Lower lobe of right lung (tissue), 2 donors: ENCODE results near the gene PARP12. TPM values are rescaled to one million over a fixed set of nuclear protein-coding genes. Genes with fewer than 3 reads are reported as not detected.

Source experiments
- ATAC-seq, 2 donors: fragments of 200-7000 bp; cut with Tn5 transposase; one replicate each; pipeline ENCODE4 v1.9.1; 2020 to 2022; ENCODE audit warnings: mild to moderate bottlenecking in 2 of 2, moderate library complexity in 2 of 2
- DNase-seq: peaks from one replicate; pipeline ENCODE4 v3.0.0-alpha.2; 2020
- H3K27ac ChIP-seq: fragments of 200-600 bp; one replicate; pipeline ENCODE4 v1.8.0; 2022
- H3K27me3 ChIP-seq: fragments of 200-600 bp; one replicate; pipeline ENCODE4 v1.8.0; 2022; ENCODE audit warnings: low read depth
- H3K36me3 ChIP-seq: fragments of 200-600 bp; one replicate; pipeline ENCODE4 v1.8.0; 2022; ENCODE audit warnings: mild to moderate bottlenecking
- H3K4me1 ChIP-seq: fragments of 200-600 bp; one replicate; pipeline ENCODE4 v1.8.0; 2022
- H3K4me3 ChIP-seq: fragments of 200-600 bp; one replicate; pipeline ENCODE4 v1.8.0; 2022; ENCODE audit warnings: mild to moderate bottlenecking
- H3K9me3 ChIP-seq: fragments of 200-600 bp; one replicate; pipeline ENCODE4 v1.8.0; 2022
- intact Hi-C: fragments of 100-400 bp; cut with DNase I; formaldehyde crosslinking; loops from one replicate; pipeline ENCODE4 v1.11.0; 2022
- total RNA-seq: library from RNA; stranded (reverse); fragmentation: NEBNext Ultra II Directional; extraction: Animal tissue kit (Norgen Biotek cat#: 25700); gene quantifications from one replicate; pipeline ENCODE4 v1.2.1, GENCODE V29; 2021
- TF ChIP-seq, protein P1 (sequence below): fragments of 200-600 bp; IDR thresholded peaks from one replicate; pipeline ENCODE4 v1.8.0; 2022; ENCODE audit warnings: antibody characterized with exemption, mild to moderate bottlenecking
- donor health status: DM: no; HTN: yes; CAD: no; lungs with severe emphysema.

The PARP12 gene
- total RNA-seq, 1 donor from 2014 or later, result 122 TPM

DNA sequence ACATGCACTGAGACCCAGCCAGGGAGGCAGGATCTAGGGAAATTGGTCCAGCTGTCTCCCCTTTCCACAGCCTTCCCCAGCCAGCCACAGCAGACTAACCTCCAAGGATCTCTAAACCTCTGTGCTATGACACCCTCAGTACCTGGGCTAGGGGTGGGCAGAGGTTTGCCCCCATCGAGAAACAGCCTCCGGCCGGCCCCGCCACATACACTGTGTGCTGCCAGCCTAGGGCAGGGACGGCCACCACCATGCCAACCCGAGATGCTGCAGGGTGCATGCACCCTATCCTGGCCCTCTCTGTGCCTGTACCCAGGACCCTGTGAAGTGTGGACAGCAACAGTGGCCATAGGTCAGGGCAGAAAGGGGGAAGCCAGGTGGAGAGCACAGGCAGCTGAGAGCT lies 58.1 kb downstream of the PARP12 start:
- H3K4me1 ChIP-seq, result no peaks in the 10 kb centered on the region
- intact Hi-C loops, result loop anchor here (10.0 kb wide), 3 partner anchors 230 to 390 kb away; partner anchors contain the start of gene HIPK2
- no peak overlapping the region for H3K27ac ChIP-seq
- no peaks in the 10 kb centered on the region for H3K36me3 ChIP-seq
- ATAC-seq (no peak), DNase-seq (no peak)
- no peaks in the 10 kb centered on the region for H3K9me3 ChIP-seq
- H3K4me3 ChIP-seq, result no peak overlapping the region
- TF ChIP-seq, protein P1, sequence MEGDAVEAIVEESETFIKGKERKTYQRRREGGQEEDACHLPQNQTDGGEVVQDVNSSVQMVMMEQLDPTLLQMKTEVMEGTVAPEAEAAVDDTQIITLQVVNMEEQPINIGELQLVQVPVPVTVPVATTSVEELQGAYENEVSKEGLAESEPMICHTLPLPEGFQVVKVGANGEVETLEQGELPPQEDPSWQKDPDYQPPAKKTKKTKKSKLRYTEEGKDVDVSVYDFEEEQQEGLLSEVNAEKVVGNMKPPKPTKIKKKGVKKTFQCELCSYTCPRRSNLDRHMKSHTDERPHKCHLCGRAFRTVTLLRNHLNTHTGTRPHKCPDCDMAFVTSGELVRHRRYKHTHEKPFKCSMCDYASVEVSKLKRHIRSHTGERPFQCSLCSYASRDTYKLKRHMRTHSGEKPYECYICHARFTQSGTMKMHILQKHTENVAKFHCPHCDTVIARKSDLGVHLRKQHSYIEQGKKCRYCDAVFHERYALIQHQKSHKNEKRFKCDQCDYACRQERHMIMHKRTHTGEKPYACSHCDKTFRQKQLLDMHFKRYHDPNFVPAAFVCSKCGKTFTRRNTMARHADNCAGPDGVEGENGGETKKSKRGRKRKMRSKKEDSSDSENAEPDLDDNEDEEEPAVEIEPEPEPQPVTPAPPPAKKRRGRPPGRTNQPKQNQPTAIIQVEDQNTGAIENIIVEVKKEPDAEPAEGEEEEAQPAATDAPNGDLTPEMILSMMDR, result no peak
- H3K27me3 ChIP-seq, result no peaks in the 10 kb centered on the region

DNA sequence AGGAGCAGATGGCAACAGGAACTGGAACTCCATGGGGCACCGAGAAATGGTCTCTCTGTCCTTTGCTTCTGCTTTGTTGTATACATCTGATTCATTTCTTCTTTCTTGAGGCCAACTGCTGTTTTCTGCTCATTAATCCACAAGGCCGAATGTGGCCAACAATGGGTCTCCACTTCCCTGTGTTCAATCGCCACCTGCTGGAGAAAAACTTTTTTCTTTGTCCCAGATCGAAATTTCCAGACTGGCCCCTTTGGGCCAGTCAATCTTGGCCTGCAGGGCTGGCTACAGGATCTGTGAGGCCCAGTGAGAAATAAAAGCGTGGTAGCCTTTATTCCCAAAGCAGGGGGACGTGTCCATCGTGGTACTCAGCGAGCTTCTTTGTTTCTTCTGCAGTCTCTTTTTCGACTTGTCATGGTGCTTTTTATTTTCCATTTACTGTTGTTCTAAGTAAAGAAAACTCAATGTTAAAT lies 58.8 kb downstream of the PARP12 start:
- Histone ChIP-seq H3K4me1 (no peaks in the 10 kb centered on the region), H3K27me3 (no peaks in the 10 kb centered on the region), H3K9me3 (no peaks in the 10 kb centered on the region), H3K36me3 (no peaks in the 10 kb centered on the region), H3K4me3 (no peak overlapping the region), H3K27ac (no peak overlapping the region)
- DNase-seq, result no peak
- TF ChIP-seq, protein P1, result peak; percentile 51
- intact Hi-C loops, result loop anchor here (10.0 kb wide), 3 partner anchors 229 to 389 kb away; partner anchors contain the start of gene HIPK2
- ATAC-seq, result no peak

DNA sequence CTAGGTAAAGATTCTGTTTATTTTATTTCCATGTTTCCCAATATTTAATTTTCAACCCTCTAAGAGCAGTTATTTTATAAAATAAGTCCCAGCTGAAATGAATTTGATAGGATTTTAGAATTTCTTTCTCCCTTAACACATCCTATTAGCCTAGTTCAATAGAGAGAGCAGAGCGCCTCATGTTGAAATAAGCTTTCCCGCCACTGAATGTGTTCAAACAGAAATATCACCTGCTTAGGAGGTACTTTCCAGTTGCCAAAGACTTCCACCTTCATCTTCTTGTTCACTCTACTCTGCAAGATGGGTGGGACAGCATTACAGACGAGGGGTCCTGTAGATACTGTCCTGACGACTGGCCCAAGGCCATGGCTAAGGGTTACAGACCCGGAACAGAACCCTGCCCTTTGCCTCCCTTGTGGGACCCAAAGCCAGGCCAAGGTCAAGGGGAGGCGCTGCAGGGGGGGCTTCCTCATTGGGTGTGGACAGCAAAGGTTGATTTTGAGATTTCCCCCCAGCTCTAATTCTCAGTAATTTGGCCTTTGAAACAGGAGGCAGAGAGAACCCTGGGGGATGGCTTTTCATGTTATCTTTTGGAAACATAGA lies 62.0 kb downstream of the PARP12 start:
- DNase-seq (no peak), ATAC-seq (no peak)
- TF ChIP-seq, protein P1, result no peak
- H3K27ac ChIP-seq, result no peak overlapping the region
- no peaks in the 10 kb centered on the region for H3K4me1 ChIP-seq
- H3K9me3 ChIP-seq, result no peaks in the 10 kb centered on the region
- no peaks in the 10 kb centered on the region for H3K36me3 ChIP-seq
- intact Hi-C loops, result loop anchor here (10.0 kb wide), 3 partner anchors 226 to 386 kb away; partner anchors contain the start of gene HIPK2
- no peaks in the 10 kb centered on the region for H3K27me3 ChIP-seq
- no peak overlapping the region for H3K4me3 ChIP-seq

DNA sequence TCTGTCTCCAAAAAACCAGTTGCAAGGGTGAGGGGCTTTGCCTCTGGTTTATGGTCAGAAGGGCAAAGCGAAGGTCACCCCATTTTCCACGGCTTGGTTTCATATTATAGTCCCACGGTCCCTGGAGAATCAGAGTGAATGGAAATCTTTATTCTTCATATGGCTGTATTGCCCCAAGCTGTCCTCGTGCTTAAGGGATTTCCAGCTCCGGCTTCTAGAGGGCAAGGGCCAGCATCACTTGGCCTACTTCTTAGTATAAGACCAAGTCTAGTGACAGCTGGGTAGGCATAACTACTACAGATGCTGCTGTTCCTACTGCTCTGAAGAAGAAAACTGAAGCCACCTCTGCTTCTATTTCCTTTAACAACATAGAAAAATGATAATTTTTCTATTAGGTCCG lies 63.2 kb downstream of the PARP12 start:
- Histone ChIP-seq H3K4me3 (no peak overlapping the region), H3K36me3 (no peaks in the 10 kb centered on the region), H3K4me1 (peaks cover 4% of the 10 kb centered on the region), H3K27ac (no peak overlapping the region), H3K9me3 (no peaks in the 10 kb centered on the region), H3K27me3 (no peaks in the 10 kb centered on the region)
- no peak for ATAC-seq
- TF ChIP-seq, protein P1, result no peak
- intact Hi-C loops, result no loop called here
- no peak for DNase-seq

DNA sequence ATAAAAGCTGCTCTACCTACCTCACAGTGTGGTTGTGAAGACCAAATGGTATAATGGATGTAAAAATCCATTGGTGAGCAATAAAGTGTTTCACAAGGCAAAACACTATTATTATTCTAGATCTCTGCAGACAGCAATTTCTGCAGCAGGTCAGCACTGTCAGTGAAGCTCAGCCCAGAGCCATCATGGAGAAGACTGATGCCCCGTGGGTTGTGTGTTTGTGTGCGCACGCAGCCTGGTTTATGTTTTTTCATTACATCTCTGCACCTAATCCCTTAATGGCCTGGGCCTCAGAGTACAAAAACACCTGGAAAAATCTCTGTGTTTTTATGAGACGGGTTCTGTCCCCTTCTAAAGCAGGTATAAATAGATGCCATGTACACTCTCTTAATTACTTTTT lies 64.2 kb downstream of the PARP12 start:
- intact Hi-C loops, result no loop called here
- ATAC-seq (no peak), DNase-seq (no peak)
- H3K27ac ChIP-seq, result no peak overlapping the region
- peaks cover 4% of the 10 kb centered on the region for H3K4me1 ChIP-seq
- H3K4me3 ChIP-seq, result no peak overlapping the region
- H3K9me3 ChIP-seq, result no peaks in the 10 kb centered on the region
- no peaks in the 10 kb centered on the region for H3K27me3 ChIP-seq
- H3K36me3 ChIP-seq, result no peaks in the 10 kb centered on the region
- TF ChIP-seq, protein P1, result no peak
